ENCODE data around the gene PCDH8. TPM values are rescaled to one million over a fixed set of nuclear protein-coding genes. Genes with fewer than 3 reads are reported as not detected.

Gene PCDH8
- total and polyA plus RNA-seq, 2 of the 13 experiments (the other 11 are each of a cell fraction or from before 2014, with no cell fraction given), result not detected

- ChIA-PET CTCF (ENCODE audit: low intra/inter-chr PET ratio, low total read pairs) (no interaction called here), POLR2A (no interaction called here)
- FAIRE-seq, result no peak
- Histone ChIP-seq H4K20me1 (ENCODE audit: insufficient read depth, low read length) (no peaks in the 10 kb centered on the region), H3K79me2 (ENCODE audit: insufficient read depth, low read length) (no peaks in the 10 kb centered on the region), H3K27ac (ENCODE audit: extremely low read length, insufficient read depth, low read length) (no peak overlapping the region), H3K27me3 (ENCODE audit: control insufficient read depth in 1 of 2, insufficient read depth in 2 of 2, low read length in 2 of 2) (no peaks in the 10 kb centered on the region), H3K4me1 (ENCODE audit: insufficient read depth, low read length) (peaks cover 12% of the 10 kb centered on the region), H3K36me3 (replicated peaks in 1 of 2; ENCODE audit: control insufficient read depth in 1 of 2, insufficient read depth in 2 of 2, low read length in 2 of 2) (no peaks in the 10 kb centered on the region), H3K4me2 (ENCODE audit: low read depth, low read length) (no peak overlapping the region), H2AFZ (ENCODE audit: low read length) (no peak overlapping the region), H3K9me3 (ENCODE audit: low read length) (no peaks in the 10 kb centered on the region), H3K4me3 (replicated peaks in 1 of 3; ENCODE audit: insufficient read depth in 1 of 3, low read depth in 2 of 3, low read length in 3 of 3) (no peak overlapping the region), H3K9ac (ENCODE audit: insufficient read depth, low read depth, low read length) (no peak overlapping the region)
- no peak for DNase-seq (ENCODE audit: low spot score)
- ATAC-seq, result no peak
- in situ Hi-C loops (cut with HindIII; ENCODE audit: extremely low pct_ligation_motif_present, low pct_unique_long_range_greater_than_20kb) (no loop called here), intact Hi-C loops (cut with micrococcal nuclease; ENCODE audit: unreplicated experiment) (no loop called here)
- TF ChIP-seq ZNF20 (CRISPR knock-in tag; IDR thresholded peaks at IDR 0.05) (no peak), ZBTB46 (CRISPR knock-in tag; IDR thresholded peaks at IDR 0.05; ENCODE audit: borderline replicate concordance) (no peak), KDM5A (IDR thresholded peaks at IDR 0.05; ENCODE audit: borderline replicate concordance, low read length) (no peak), ZNF326 (CRISPR knock-in tag; IDR thresholded peaks at IDR 0.05; ENCODE audit: borderline replicate concordance) (no peak), IKZF5 (CRISPR knock-in tag; IDR thresholded peaks at IDR 0.05) (no peak), NFATC3 (CRISPR knock-in tag; IDR thresholded peaks at IDR 0.05) (no peak), BRCA1 (CRISPR knock-in tag; IDR thresholded peaks at IDR 0.05) (no peak), PHF21A (CRISPR knock-in tag; IDR thresholded peaks at IDR 0.05) (no peak), DBP (CRISPR knock-in tag; IDR thresholded peaks at IDR 0.05; ENCODE audit: not compliant biosample characterization) (no peak), HBP1 (CRISPR knock-in tag; IDR thresholded peaks at IDR 0.05; ENCODE audit: low read depth) (no peak), BRF2 (CRISPR knock-in tag; IDR thresholded peaks at IDR 0.05) (no peak)
- BruUV-seq (replicated peaks), result no TSS peak
- WGBS (ENCODE audit: low lambda C conversion rate), result 0% methylated on average over 3 of the region's 6 CpGs
These were observed 9.9 kb downstream of the PCDH8 start for GRCh38 chr13:52838433-52839107.
